Vagina (tissue), 2 donors: Measurements from ENCODE around the gene GABRA5. TPM values are rescaled to one million over a fixed set of nuclear protein-coding genes. Genes with fewer than 3 reads are reported as not detected.

ENCODE experiments used
- DNase-seq, 2 donors: peaks; one replicate each; pipeline ENCODE4 v3.0.0-alpha.2; 2017; ENCODE audit errors: extremely low spot score in 2 of 2
- H3K27ac ChIP-seq: fragments of 200-600 bp; sonication (generic); one replicate; pipeline ENCODE4 v1.5.1; 2019
- H3K27me3 ChIP-seq: fragments of 200-600 bp; sonication (generic); one replicate; pipeline ENCODE4 v1.5.1; 2019
- H3K36me3 ChIP-seq, 2 donors: fragments of 200-600 bp; sonication (generic); one replicate each; pipeline ENCODE4 v1.5.1; 2017 to 2019
- H3K4me1 ChIP-seq: fragments of 200-600 bp; sonication (generic); one replicate; pipeline ENCODE4 v1.5.1; 2019
- H3K4me3 ChIP-seq, 2 donors: fragments of 200-600 bp; sonication (generic); 1 replicate in 1 of 2; 2 replicates in 1 of 2; pipeline ENCODE4 v1.5.1; 2016 to 2019
- H3K9me3 ChIP-seq: fragments of 200-600 bp; sonication (generic); one replicate; pipeline ENCODE4 v1.5.1; 2019
- CTCF ChIP-seq, 3 experiments: fragments of 450-650 bp in 2 of 3; fragments of 200-600 bp in 1 of 3; sonication (generic) in 1 of 3; IDR thresholded peaks; one replicate each; pipeline ENCODE4 v1.5.1; 2017 to 2019; ENCODE audit warnings: antibody characterized with exemption in 3 of 3, mild to moderate bottlenecking in 2 of 3, moderate library complexity in 2 of 3
- POLR2A ChIP-seq, 2 donors: fragments of 450-650 bp; IDR thresholded peaks; one replicate each; pipeline ENCODE4 v1.6.1; 2017; ENCODE audit warnings: antibody characterized with exemption in 2 of 2, mild to moderate bottlenecking in 2 of 2, moderate library complexity in 2 of 2
- POLR2AphosphoS5 ChIP-seq, 2 donors: sonication (generic); formaldehyde crosslinking; IDR thresholded peaks; one replicate each; pipeline ENCODE4 v1.9.0; 2017; ENCODE audit warnings: antibody characterized with exemption in 2 of 2, mild to moderate bottlenecking in 2 of 2, low read depth in 1 of 2; ENCODE audit not compliant: insufficient read depth in 1 of 2
- intact Hi-C: fragments of 100-400 bp; cut with DNase I; formaldehyde crosslinking; loops from one replicate; pipeline ENCODE4 v1.15.1; 2023
- total RNA-seq: library from RNA; depleted of rRNA; stranded (reverse); fragments of >200 nt; gene quantifications from one replicate; pipeline ENCODE4 v1.2.3, GENCODE V29; 2016

GABRA5 gene
- total RNA-seq, 1 donor from 2014 or later, result not detected

- H3K27ac ChIP-seq, result no peak overlapping the region
- no peaks in the 10 kb centered on the region for H3K4me1 ChIP-seq
- no peak for TF ChIP-seq POLR2A (IDR thresholded peaks at IDR 0.05)
- no peak for TF ChIP-seq CTCF (IDR thresholded peaks at IDR 0.05)
- TF ChIP-seq POLR2AphosphoS5 (IDR thresholded peaks at IDR 0.05; ENCODE audit: insufficient read depth in 1 of 2, low read depth in 1 of 2), result no peak
- H3K9me3 ChIP-seq, result no peaks in the 10 kb centered on the region
- no peaks in the 10 kb centered on the region for H3K27me3 ChIP-seq
- no peaks in the 10 kb centered on the region for H3K36me3 ChIP-seq
- peak in 1 of 2 donors; percentile 47 for DNase-seq
- intact Hi-C loops, result no loop called here
- no peak overlapping the region for H3K4me3 ChIP-seq
Measured at GRCh38 chr15:26868029-26868685, 1.3 kb downstream of the GABRA5 start.

GRCh38 chr15:26869628-26870027, 2.8 kb downstream of the GABRA5 start:
- Histone ChIP-seq H3K36me3 (no peaks in the 10 kb centered on the region), H3K4me1 (no peaks in the 10 kb centered on the region), H3K27me3 (no peaks in the 10 kb centered on the region), H3K4me3 (no peak overlapping the region), H3K27ac (no peak overlapping the region), H3K9me3 (no peaks in the 10 kb centered on the region)
- intact Hi-C loops, result no loop called here
- TF ChIP-seq POLR2AphosphoS5 (IDR thresholded peaks at IDR 0.05; ENCODE audit: insufficient read depth in 1 of 2, low read depth in 1 of 2), result no peak
- TF ChIP-seq POLR2A (IDR thresholded peaks at IDR 0.05), result no peak
- TF ChIP-seq CTCF (IDR thresholded peaks at IDR 0.05), result no peak
- peak in 1 of 2 donors; percentile 47 for DNase-seq

DNA sequence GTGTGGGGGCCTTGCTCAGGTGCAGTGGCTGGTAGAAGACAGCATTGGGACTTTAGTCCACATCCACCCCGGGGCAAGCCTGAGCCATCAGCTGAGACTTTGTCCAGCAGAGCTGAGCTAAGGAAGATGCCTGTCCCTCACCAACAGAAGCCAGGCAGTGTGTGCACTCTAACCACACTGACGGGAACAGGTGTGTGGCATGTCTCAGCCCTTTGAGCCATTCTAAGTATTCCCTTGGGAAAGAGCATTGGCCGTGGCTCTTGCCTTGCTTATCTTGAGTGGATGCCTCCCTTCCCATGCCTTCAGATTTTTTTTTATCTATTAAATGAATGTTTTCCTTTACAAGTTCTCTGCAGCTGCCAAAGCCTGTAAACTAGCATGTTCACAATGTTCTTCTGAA, 3.5 kb downstream of the GABRA5 start:
- H3K9me3 ChIP-seq, result no peaks in the 10 kb centered on the region
- no peaks in the 10 kb centered on the region for H3K4me1 ChIP-seq
- H3K27ac ChIP-seq, result no peak overlapping the region
- no peaks in the 10 kb centered on the region for H3K36me3 ChIP-seq
- peak in 1 of 2 donors; percentile 20 for DNase-seq
- no peak overlapping the region for H3K4me3 ChIP-seq
- intact Hi-C loops, result no loop called here
- TF ChIP-seq CTCF (IDR thresholded peaks at IDR 0.05), result no peak
- TF ChIP-seq POLR2A (IDR thresholded peaks at IDR 0.05), result no peak
- TF ChIP-seq POLR2AphosphoS5 (IDR thresholded peaks at IDR 0.05; ENCODE audit: insufficient read depth in 1 of 2, low read depth in 1 of 2), result no peak
- H3K27me3 ChIP-seq, result no peaks in the 10 kb centered on the region

- intact Hi-C loops, result no loop called here
- no peaks in the 10 kb centered on the region for H3K27me3 ChIP-seq
- peak in 1 of 2 donors; percentile 56 for DNase-seq
Measured at GRCh38 chr15:26872206-26872605, 5.3 kb downstream of the GABRA5 start.

More at GRCh38 chr15:26872206-26872605, 5.3 kb downstream of the GABRA5 start:
- TF ChIP-seq CTCF (IDR thresholded peaks at IDR 0.05), result no peak
- TF ChIP-seq POLR2AphosphoS5 (IDR thresholded peaks at IDR 0.05; ENCODE audit: insufficient read depth in 1 of 2, low read depth in 1 of 2), result no peak
- no peak for TF ChIP-seq POLR2A (IDR thresholded peaks at IDR 0.05)
- Histone ChIP-seq H3K36me3 (no peaks in the 10 kb centered on the region), H3K4me3 (no peak overlapping the region), H3K27ac (no peak overlapping the region), H3K4me1 (no peaks in the 10 kb centered on the region), H3K9me3 (no peaks in the 10 kb centered on the region)
